NCI-H2081 (cell line): ENCODE data around the gene CUBN.

Source experiments
- DNase-seq, 2 experiments: peaks; one replicate each; lab custom pipeline; 2025; lab: John Stamatoyannopoulos, UW

CUBN gene

GRCh38 chr10:17129741-17130140, at the start of gene CUBN:
CUBN (minus strand) TSS chr10:17129811; CDS start chr10:17129765, 46 bp downstream.
- DNase-seq = no peak

- no peak for DNase-seq
These were observed 49.4 kb upstream of the CUBN start for GRCh38 chr10:17179002-17179401.

- DNase-seq = no peak
These were observed 48.4 kb upstream of the CUBN start for GRCh38 chr10:17178006-17178405.

DNA sequence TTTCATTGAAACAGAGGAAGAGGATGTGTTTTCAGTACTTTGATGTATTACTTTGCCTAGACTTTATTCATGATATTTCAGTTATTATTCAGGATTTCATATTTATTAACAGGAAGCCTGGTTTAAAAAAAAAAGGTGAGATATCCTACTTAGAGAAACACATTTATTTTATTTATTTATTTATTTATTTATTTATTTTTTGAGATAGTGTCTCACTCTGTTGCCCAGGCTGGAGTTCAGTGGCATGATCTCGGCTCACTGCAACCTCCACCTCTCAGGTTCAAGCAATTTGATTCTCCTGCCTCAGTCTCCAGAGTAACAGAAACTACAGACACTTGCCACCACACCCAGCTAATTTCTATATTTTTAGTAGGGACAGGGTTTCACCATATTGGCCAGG, 47.4 kb upstream of the CUBN start:
- no peak for DNase-seq

DNA sequence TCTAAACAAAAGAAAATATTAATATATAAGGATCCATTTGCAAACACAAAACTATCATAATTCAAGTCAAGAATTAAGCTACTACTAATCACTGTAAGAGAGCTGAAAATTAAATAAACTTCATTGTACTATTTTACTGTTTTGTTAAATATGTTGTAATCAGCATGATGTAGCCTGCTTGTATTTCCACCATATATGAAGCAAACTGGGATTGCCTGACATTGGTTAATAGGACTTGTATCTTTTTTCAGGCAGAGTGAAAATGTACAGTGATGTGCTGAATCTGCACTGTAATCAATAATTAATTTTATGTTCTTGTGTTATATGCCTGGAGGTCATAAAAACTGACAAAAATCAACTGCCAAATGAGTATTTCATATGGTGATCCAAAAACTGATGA, 46.5 kb upstream of the CUBN start:
- DNase-seq = no peak

- DNase-seq = no peak
These were observed 45.9 kb upstream of the CUBN start for GRCh38 chr10:17175551-17175950.

DNA sequence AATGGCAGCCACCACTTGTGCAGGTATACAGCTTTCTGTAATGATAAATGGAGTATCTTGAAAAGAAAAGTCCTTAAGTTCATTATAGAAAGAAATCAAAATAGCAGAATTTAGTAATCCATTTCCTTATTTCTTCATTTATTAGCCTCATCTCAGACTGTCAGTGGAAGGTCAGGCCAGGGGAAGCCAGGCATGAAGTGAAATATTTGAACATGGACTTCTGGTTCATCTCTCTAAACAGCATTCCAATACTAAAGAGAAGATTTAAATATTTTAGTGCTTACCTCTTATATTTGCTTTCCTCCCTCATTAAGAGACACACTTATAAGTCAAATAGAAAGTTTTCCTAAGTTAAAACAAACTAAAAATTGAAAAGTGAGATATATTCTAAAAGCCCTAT, 45.0 kb upstream of the CUBN start:
- DNase-seq = no peak

- no peak for DNase-seq
These were observed 41.6 kb upstream of the CUBN start for GRCh38 chr10:17171141-17171641.

DNA sequence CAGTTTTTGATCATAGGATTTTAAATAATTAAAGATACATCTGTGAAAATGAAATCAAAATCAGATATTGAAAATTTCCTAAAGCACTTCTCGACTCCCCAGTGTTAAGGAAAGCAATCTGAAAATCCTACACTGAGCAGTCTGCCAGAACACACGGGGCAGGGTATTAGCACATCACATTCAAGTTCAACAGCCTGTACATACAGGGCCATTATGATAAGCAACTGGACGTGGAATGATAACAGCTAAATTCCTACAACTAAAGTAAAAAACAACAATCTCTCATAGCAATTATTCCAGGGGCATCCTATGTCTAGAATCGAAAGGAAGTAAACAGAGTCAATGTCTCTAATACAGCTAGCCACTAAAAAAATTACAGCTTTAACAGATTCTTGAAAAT, 40.2 kb upstream of the CUBN start:
- no peak for DNase-seq

DNA sequence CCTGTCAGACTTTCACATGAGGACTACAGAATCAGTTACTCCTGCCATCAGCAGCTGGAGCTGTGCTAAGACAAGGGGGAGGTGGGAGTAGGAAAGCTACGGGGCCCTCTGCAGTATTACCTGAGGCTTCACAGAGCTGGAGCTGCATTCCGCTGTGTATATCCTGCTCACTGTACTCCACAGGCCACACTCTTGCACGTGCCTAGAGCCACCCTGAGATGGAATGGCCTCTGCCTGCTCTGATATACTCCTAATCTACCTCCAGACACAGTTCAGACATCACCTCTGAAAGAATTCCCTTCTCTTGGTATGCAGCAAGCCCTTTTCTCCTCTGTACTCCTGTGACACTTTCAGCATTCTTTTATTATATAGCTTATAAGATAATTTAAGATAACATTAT, 37.1 kb upstream of the CUBN start:
- no peak for DNase-seq

GRCh38 chr10:17162828-17163227, 33.2 kb upstream of the CUBN start:
- no peak for DNase-seq

GRCh38 chr10:17161775-17162174, 32.2 kb upstream of the CUBN start:
- DNase-seq = no peak

DNA sequence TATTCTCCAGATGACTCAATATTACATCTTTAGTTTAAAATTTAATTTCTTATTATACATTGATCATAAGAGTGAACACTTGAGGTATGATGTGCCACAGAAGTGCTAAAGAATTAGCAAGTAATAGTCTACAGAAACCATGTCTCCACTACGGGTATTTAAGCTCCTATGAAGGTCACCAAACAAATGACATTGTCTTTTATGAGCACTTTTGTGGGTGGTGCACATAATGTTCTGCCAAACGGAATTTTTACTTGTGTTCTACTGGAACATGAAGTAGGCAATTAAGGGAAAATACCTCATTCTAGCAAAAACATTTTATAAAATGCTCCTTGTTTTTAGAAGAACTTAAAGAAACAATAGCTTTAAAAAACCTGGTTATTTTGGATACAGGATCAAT, 27.4 kb upstream of the CUBN start:
- no peak for DNase-seq

- DNase-seq = no peak
These were observed 26.2 kb upstream of the CUBN start for GRCh38 chr10:17155826-17156225.

DNA sequence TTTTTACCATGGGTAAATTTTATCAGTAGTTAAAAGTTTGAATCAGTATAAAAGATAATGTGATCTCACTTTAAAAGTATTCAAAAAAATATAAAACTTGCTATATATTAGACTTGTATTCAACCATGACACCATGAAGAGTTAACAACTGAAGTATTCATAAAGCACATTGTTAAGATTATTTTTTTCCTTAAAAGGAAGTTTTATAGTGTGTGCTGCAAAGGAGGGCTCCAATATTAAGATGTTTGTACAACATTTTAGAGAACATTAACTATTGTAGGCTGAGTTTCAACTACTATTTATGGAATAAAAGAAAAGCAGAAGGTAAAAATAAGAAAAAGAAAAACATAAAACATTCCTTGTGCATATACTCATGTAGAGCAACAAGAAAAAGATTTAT, 24.5 kb upstream of the CUBN start:
- no peak for DNase-seq

- no peak for DNase-seq
These were observed 23.7 kb upstream of the CUBN start for GRCh38 chr10:17153321-17153720.

DNA sequence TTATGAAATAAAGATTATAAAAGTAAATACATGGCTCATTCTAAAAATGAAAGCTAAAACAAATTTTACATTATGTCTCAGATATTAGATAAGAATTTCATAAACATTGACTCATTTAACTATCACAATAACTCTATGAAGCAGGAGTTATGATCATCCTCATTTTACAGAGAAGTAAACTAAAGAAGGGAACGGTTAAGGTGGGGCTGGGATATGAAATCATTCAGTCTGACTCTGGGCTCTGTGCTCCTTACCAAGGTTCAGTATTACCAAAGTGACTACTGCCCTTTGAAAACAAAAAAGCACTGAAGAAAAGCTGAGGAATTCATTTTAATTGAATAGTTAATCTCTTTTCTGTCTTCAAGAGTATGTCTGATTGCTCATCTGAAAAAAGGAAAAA, 22.1 kb upstream of the CUBN start:
- no peak for DNase-seq

GRCh38 chr10:17147884-17148489, 18.4 kb upstream of the CUBN start:
- DNase-seq = no peak

DNA sequence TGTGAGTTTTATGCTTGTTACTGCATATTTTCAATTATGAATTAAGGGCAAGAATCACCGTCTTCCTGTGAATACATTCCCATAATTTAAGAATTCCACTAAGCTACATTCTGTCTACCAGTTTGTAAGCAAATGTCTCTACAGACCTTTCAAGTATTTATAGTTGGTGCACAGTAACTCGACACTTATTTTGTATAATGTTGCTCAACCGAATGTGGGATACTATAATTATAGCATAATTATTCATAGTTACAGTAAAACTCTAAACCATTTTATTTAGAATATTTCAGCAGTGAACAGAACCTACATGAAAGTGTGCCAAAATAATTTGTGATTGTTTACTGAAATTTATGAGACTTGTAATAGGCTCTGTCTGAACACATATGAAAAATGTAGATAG, 17.3 kb upstream of the CUBN start:
- no peak for DNase-seq

- no peak for DNase-seq
These were observed 15.6 kb upstream of the CUBN start for GRCh38 chr10:17145239-17145638.

DNA sequence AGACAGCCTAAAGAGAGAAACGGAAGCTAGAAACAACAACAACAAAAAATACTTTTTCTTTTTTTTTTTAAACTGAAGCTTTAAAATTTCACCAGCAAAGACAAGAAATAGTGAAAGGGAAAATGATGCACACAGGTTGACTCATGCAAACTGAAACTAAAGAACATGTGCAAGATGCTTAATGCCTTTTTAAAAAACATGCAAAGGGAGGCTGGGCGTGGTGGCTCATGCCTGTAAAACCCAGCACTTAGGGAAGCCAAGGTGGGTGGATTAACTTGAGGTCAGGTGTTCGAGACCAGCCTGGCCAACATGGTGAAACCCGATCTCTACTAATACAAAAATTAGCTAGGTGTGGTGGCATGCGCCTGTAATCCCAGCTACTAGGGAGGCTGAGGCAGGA, 15.1 kb upstream of the CUBN start:
- no peak for DNase-seq

DNA sequence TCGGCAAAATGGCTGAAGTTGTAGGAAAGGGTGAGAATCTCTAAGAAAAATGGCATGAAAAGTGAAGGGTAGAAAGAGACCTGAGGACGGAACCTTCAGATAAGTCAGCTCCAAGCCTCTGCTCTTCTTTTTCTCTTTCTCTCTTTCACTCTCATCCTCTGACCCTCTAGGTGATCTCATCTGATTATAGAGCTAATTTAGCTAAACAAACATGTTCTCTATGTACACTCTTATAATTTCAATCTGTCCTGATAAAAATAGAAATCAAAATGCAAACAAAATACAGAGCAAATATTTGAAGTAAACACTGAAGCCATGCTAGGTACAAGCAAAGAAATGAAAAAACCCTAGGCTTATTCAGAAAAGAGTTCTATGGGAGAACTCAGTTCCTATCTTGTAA, 14.4 kb upstream of the CUBN start:
- DNase-seq = peak in 1 of 2 experiments; percentile 26

GRCh38 chr10:17143055-17143690, 13.6 kb upstream of the CUBN start:
- no peak for DNase-seq
